HG03469 (cell line): ENCODE measurements around the gene RALY.
A peak's percentile ranks its signal among the peaks of the same experiment; 100 is the strongest.

ENCODE experiments used
- ATAC-seq: cut with Tn5 transposase; IDR thresholded peaks from one replicate; pipeline ENCODE4 v1.9.1; 2021; ENCODE audit warnings: mild to moderate bottlenecking, moderate library complexity, moderate number of reproducible peaks; ENCODE audit not compliant: unreplicated experiment

The RALY gene

GRCh38 chr20:33985830-33986229, 7.9 kb upstream of the RALY start:
- ATAC-seq = no peak

DNA sequence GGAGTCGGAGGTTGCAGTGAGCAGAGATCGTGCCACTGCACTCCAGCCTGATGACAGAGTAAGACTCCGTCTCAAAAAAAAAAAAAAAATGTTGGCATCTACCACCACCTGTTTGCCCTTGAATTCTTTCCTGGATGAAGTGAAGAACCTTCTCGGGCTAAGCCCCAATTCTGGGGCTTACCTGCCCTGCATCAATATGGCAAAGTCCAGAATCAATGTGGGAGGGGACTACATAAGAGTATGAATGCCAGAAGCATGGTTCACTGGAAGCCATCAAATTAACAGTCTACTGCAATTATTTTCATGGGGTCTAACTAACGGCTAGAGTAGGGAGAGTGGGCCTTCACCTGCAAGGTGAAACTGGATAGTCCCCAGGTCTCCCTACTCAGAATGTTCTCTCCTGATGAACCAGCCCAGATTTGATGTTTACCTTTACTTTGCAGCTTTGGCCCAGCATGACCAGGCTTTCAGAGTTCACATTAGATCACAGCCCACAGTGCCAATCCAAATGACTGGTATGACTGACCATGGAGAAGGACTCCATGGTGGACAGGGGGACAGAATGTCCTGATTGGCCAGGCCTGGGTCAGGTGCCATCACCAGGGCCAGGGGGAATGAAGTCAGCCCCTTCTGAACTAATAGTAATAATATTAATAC, 7.0 kb upstream of the RALY start:
- ATAC-seq = no peak

DNA sequence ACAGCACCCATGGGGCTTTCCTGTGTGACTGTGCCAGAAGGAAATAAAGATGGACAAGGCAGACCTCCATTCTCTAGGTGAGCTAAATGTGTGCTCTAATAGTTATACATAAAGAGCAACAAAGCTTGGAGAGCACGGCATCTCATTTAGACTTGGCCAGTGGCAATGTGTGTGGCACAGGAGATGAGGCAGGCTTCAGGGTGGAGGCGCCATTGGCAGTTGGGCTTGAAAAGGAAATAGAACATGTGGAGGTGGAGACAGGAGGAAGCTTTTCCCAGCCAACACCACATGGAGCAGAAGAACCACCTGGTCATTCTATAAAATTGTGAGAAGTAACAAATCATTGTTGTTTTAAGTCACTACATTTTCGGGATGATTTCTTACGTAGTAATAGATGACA, 3.6 kb upstream of the RALY start:
- no peak for ATAC-seq

GRCh38 chr20:33991502-33991901, 2.2 kb upstream of the RALY start:
- no peak for ATAC-seq

- ATAC-seq = no peak
Observed at GRCh38 chr20:33992145-33992922, 1.4 kb upstream of the RALY start.

- ATAC-seq = peak; percentile 47
Observed at GRCh38 chr20:33992923-33993575, 662 bp upstream of the RALY start.

DNA sequence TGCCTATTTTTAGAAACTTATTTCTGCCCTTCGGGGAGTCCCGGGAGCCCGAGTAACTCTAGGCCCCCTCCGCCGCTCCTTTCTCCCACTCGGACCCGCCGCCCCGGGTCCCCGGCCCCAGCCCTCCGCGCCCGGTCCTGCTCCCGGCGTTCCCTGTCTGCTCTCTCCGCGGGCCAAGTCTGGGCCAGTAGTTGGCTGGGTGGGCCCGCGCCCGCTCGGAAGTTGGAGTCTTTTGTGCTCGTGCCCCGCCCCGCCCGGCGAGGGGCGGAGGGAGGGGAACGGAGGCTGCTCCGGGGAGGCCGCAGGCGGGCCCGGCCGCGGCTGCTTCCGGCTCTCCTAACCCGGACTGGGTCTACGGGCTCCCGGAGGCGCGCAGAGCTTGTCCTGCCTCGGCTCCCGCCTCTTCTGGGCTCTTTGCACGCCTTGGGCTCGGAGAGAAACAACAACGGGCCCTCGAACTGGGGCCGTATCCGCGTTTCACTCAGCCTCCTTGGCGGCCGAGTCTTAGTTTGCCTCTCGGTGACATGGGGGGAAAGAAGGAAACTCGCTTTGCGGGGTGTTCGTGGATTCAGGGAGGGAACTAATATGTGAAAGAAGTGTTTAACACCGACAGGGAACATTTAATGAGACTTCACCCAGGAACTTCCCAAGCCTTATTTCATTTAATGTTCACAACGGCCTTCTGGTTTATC, 657 bp downstream of the RALY start:
- peak; percentile 20 for ATAC-seq

- no peak for ATAC-seq
Observed at GRCh38 chr20:33995053-33995831, 1.5 kb downstream of the RALY start.

DNA sequence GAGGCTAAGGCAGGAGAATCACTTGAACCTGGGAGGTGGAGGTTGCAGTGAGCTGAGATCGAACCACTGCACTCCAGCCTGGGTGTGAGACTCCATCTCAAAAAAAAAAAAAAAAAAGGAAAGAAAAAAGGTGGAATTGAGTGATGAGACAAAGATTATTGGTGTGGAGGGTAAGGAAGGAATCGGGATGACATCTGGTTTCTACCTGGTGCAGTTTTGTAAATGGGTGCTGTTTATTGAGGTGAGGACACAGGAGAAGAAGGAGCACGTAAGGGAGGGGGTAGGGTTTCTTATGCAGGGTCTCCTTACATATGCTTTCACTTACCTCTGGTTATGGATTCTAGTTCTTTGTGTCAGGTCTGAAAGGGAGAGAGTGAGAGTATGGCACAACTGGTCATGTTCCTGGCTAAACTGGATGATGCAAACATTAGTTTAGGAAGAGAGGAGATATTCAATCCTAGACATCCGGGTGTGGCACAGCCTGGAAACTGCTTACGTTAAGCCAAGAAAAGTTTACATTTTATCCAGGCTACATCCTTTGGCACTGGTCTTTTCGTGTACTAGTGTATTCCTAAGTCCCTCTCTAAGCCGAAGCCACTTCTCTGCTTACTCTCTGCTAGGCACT, 5.4 kb downstream of the RALY start:
- ATAC-seq = no peak

- ATAC-seq = no peak
Observed at GRCh38 chr20:34001378-34001777, 7.7 kb downstream of the RALY start.

DNA sequence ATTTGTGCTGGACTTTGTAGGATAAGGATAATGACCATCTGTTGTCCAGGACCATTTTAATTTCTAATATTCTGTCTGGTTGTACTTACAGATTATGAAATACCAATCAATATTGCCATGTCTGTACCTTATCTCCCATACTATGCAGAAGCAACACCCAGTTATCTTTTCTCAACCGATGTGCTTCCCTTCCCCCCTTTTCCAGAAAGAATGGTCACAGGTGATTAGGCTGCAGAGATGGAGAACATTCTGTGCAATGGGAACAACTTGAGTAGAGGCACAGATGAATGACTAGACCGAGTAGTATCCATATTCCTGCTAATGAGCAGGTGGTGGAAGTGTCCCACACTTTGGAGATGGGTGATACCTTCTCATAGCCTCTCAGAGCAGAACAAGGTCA, 10.5 kb downstream of the RALY start:
- ATAC-seq = no peak

- no peak for ATAC-seq
Observed at GRCh38 chr20:34004790-34005457, 11.2 kb downstream of the RALY start.

GRCh38 chr20:34006619-34007018, 12.9 kb downstream of the RALY start:
- no peak for ATAC-seq

GRCh38 chr20:34008477-34008876, 14.8 kb downstream of the RALY start:
- no peak for ATAC-seq

- no peak for ATAC-seq
Observed at GRCh38 chr20:34010405-34010931, 16.8 kb downstream of the RALY start.

- ATAC-seq = no peak
Observed at GRCh38 chr20:34011275-34011674, 17.6 kb downstream of the RALY start.

- ATAC-seq = no peak
Observed at GRCh38 chr20:34012330-34012729, 18.6 kb downstream of the RALY start.

GRCh38 chr20:34012735-34013134, 19.0 kb downstream of the RALY start:
- ATAC-seq = no peak

- no peak for ATAC-seq
Observed at GRCh38 chr20:34013554-34013953, 19.8 kb downstream of the RALY start.
